Fibroblast of skin of left biceps (primary cell): ENCODE measurements around the gene EFEMP2.
A peak's percentile ranks its signal among the peaks of the same experiment; 100 is the strongest.

ENCODE experiments used
- DNase-seq, 2 experiments: peaks; one replicate each; pipeline ENCODE4 v3.0.0-alpha.2; 2013; ENCODE audit warnings: low read depth in 2 of 2

Gene EFEMP2

DNA sequence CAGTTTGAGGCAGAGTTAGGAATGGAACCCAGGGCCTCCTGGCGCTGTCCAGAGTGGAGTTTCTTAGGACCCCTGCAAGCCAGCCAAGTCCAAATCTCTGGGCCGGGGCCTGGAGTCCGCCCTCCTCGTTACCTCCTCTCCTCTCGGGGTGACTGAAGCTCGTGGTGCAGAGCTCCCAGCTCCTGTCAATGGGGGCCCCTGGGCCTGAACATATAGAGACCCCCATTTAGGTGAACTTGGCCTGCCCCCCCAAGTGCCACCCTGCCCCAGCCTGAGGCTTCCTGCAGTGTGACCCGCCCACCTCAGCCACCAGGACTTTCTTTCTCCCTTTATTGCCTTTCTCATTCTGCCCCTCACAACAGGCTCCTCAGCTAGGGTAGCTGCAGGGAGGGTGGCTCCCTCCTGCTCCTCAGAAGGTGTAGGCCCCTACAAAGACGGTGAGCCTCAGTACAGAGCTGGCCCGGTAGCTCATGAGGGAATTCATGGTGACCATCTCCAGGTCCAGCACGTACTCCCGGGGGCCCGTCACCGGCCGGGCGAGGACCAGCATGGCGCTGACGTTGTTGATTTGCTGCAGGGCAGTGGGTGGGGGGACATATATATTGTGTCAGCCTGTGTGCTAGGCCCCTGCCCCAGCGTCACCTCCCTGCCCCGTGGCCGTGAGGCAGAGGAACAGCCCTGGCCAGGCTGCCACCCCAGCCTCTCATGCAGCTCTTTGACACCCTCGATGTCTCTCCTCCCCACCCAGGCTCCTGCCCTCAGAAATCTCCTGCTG is 5.9 kb downstream of the EFEMP2 start:
- DNase-seq = no peak

DNA sequence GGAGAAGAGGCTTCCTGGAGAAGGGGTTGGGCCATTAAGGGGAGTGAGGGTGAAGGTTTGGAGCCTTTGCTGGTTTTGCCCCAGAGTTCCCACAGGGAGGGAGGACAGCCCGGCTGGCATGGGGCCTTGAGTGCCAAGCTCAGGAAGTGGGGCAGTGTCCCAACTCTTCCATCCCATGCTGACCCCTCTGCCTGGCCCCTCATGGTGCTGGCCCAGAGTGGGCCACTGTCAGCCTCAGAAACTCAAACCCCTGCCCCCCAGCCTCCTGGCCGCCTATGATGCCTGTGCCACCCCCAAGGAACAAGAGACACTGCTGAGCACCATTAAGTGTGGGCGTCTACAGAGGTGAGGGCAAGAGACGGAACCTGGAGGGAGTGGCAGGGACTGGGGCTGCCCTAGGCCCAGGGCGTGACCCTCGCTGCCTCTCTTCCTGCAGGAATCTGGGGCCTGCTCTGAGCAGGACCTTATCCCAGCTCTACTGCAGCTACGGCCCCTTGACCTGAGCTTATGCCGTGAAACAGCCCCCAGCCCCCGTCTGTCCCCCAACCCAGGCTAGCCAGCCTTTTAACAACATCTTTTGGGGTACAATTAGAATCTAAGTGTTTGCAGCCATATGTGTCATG is 6.9 kb downstream of the EFEMP2 start:
- DNase-seq = no peak

DNA sequence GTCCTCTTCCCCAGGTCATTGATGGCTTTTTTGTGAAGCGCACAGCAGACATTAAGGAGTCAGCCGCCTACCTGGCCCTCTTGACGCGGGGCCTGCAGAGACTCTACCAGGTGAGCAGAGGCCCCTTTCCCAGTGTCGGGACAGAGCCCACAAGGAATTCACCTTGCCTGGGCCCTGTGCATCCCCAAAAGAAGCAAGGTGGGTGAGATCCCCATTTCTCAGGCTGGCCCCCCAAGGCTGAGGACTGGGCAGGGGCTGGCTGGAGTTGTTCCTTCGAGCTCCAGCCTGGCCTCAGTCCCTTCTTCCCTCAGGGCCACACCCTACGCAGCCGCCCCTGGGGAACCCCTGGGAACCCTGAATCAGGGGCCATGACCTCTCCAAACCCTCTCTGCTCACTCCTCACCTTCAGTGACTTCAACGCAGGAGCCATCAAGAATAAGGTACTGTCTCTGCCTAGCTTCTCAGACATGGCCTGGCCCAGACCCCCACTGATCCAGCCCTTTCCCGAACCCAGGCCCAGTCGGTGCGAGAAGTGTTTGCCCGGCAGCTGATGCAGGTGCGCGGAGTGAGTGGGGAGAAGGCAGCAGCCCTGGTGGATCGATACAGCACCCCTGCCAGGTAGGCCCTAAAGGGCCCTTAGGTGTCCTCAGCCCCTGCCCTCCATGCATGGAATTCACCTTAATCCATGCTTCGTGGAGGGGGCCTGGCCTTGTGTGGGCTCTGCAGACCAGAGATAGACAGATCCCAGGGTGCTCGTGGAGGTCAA is 7.7 kb downstream of the EFEMP2 start:
- DNase-seq = no peak

DNA sequence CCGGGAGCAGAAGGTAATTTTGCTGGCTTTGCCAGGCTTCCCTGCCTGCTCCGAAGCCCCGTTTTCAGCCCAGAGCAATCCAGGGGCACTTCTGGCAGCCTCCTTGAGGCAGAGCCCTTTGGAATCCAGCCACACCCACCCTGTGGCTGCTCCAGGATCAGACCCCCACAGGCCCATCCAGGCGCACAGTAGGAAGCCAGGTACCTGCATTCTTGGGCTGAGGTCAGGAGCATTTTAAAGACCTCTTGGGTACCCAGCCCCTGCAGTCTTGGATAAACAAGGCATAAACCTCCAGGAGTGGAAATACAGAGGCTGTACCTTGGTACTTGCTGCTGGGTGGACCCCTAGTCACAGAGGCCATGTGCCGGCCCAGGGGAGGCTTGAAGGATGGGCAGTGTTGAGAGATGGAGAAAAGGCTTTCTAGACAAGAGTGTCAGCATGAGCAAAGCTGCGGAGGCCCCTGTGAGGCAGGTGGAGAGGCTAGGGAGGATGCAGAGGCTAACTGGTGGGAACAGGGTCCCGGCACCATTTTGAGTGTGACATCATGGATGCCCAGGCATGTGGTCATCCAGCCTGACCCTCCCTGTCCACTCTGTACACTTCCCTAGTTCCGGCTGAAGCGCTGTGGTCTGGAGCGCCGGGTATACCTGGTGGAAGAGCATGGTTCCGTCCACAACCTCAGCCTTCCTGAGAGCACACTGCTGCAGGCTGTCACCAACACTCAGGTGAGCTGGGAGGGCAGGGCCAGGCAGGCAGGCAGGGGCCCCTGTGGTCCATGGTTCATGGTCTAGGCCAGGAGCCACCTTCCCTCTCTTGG is 8.5 kb downstream of the EFEMP2 start:
- DNase-seq = no peak

DNA sequence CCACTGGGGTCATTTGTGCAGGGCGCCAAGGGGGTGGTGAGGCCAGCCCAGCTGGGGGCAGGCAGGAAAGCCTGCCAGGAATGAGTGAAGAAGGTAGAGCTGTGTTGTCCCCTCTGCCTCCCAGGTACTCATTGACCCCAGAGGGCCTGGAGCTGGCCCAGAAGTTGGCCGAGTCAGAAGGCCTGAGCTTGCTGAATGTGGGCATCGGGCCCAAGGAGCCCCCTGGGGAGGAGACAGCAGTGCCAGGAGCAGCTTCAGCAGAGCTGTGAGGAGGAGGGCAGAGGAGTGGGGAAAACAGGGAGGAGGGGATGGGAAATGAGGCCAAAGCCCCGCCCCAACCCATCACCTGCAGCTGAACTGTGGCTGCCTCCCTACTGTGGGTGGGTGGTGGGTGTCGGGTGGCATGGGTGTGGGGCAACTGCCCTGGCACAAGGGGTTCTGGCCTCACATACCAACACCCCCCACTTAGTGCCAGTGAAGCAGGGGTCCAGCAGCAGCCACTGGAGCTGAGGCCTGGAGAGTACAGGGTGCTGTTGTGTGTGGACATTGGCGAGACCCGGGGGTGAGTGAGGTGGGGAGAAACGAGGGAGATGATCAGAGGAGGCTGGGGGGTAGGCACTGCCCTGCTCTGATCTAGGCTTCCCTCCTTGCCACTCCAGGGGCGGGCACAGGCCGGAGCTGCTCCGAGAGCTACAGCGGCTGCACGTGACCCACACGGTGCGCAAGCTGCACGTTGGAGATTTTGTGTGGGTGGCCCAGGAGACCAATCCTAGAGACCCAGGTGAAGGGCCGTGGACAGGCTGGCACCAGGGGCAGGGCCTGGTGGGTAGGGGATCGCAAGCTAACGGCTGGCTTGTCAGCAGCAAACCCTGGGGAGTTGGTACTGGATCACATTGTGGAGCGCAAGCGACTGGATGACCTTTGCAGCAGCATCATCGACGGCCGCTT is 9.4 kb downstream of the EFEMP2 start:
- no peak for DNase-seq

DNA sequence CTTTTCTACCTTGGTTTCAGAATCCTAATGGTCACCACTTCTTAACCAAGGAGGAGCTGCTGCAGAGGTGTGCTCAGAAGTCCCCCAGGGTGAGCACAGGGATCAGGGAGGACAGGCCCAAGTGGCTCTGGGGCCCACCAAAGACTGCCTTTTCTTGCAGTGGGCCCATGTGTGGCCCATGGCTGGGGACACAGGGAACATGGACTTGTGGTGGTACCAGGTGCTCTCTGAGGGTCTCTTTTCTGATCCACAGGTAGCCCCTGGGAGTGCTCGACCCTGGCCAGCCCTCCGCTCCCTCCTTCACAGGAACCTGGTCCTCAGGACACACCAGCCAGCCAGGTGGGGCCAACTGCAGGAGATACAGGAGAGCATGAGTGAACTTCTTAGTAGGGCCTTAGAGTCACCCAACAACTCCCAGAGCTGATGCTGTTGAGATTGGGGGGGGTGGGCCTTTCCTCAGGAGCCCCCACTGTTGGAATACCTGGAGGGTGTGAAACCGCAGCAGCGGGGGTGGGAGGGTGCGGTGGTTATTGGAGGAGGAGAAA is 10.3 kb downstream of the EFEMP2 start:
- no peak for DNase-seq

DNA sequence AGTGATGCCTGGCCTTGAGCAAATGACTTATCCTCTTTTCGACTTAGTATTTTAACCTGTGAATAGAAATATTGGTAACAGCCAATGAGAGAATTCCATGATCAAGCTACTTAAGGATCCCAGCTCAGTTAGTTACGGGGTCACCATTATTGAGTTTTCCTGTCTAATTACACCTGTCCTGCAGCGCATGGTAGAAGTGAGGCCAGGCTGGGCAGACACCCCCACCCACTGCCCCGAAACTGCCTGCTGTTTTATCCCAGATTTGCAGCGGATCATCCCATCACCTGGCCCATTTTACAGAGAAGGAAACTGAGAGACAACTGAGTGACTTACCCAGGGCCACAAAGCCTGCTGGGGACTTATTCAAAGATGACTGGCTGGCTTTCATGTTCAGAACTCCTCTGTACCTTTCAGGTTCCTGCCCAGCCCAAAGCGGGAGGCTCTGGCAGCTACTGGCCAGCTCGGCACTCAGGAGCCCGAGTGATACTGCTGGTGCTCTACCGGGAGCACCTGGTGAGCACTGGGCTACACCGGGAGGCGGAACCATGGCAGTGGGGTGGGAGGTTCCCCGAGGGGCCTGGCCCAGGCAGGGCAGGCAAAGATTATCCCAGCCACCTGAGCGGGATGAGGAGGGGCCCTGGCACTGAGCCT is 10.9 kb downstream of the EFEMP2 start:
- no peak for DNase-seq

DNA sequence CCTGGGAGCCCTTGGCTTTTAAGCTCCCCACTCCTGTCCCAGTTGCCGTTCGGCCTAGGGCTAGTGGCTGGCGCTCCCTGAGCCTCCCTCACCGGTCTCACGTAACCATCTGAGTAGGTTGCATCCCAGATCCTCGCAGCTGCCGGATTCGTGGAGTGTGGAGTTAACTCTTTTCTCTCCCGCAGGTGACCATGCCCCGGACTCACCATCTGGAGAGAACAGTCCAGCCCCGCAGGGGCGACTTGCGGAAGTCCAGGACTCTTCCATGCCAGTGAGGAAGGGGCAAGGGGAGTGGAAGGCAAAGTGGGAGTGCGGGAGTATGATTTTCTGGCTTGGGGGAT is 11.5 kb downstream of the EFEMP2 start:
- no peak for DNase-seq

DNA sequence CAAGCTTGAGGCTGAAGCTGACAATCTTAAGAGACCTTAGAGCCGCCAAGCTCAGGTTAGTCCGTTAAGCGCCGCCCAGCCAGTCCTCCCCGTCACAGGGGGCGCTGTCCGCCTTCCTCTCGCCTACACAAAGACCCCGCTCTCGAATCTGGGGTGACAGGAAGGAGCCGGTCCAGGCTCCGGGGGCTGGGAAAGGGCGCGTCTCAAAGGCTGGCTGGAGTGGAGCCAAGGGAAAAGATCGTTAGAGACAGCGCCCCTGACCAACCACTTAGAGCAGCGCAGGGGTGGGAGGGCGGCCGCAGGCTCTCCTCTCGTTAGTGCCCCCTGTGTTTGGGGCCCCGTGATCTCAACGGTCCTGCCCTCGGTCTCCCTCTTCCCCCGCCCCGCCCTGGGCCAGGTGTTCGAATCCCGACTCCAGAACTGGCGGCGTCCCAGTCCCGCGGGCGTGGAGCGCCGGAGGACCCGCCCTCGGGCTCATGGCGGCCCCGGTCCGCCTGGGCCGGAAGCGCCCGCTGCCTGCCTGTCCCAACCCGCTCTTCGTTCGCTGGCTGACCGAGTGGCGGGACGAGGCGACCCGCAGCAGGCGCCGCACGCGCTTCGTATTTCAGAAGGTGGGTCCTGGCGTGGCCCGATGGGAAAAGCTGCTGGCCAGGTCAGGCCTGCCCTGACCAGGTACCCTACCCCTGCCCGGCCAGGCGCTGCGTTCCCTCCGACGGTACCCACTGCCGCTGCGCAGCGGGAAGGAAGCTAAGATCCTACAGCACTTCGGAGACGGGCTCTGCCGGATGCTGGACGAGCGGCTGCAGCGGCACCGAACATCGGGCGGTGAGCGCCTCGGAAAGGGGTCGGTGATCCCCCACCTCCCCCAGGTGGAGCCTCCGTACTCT is 12.1 kb downstream of the EFEMP2 start, which contains the start of gene MUS81:
MUS81 (plus strand) TSS at position 156 of the 887 bp plus-strand sequence; CDS start at position 477, 321 bp downstream.
- peak; percentile 96 to 97 for DNase-seq

DNA sequence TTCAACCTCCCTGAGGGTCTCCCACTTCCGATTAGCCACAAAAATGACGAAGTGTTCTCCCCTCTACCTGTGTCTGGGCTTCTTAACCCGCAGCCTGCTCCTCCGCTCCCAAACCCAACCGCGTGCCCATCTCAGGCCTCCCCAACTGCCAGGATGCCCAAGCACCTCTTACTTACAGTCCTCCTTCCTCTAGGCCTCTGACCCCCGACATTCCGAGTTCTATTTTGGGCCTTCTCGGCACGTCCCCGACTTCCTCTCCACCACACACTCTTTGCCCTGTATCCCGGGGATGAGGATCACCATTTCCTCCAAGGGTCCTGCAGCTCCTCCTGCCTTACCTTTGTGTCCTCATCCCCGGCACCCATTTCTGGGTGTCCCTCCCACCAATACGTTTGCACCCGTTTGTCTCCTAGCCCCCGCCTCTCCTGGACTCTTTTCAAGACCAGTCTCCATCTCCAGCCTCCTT is 12.8 kb downstream of the EFEMP2 start:
- DNase-seq = no peak

DNA sequence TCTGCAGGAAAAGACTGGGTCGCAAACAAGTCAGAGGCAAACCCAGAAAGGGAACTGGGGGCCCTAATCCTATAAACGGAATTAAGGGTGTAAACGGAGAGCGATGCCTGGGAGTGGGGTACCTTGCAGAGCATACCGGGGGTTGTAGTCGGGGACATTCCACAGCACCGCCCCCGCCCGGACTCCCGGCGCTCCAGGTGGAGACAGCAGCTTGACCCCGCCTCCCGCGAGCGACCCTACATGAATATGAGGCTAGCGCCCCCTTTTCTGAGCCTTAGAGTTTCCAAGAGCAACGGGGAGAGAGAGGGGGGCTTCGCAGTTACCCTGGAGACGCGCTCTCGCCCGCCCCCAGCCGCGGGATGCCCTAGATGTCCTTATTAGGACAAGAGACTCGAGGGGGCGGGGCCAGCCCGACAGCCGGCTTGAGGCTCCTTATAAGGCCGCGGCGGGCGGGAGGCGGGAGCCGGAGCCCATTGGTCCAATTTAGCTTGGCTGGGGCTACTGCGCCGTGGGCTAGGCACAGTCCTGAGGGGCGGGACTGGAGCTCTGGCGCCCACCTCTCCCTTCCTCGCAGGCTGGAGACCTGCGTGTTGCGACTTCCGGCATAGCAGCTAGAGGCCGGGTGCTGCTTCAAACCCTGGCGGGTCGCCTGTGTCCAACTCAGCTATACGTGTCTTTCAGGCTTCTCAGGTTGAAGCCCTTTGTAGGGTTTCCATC is 13.3 kb downstream of the EFEMP2 start:
- DNase-seq = peak; percentile 99

DNA sequence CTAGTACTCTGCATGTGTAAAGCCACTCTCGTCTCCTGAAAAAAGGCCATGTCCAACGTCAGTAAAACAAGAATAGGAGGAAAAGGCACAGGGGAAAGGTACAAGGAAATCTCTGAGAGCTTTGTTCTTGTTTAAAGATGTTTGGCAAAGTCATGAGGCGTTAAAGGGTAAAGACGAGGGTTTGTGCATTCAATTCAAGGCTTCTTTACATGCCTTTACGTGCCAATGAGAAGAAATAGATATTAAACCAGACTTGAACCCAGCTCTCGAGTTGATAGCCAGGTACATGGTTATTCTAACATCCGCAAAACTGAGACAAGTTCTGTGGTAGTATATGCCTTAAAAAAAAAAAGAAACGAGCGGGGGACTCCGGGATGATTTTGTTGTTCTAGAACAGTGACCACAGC is 13.9 kb downstream of the EFEMP2 start:
- no peak for DNase-seq

DNA sequence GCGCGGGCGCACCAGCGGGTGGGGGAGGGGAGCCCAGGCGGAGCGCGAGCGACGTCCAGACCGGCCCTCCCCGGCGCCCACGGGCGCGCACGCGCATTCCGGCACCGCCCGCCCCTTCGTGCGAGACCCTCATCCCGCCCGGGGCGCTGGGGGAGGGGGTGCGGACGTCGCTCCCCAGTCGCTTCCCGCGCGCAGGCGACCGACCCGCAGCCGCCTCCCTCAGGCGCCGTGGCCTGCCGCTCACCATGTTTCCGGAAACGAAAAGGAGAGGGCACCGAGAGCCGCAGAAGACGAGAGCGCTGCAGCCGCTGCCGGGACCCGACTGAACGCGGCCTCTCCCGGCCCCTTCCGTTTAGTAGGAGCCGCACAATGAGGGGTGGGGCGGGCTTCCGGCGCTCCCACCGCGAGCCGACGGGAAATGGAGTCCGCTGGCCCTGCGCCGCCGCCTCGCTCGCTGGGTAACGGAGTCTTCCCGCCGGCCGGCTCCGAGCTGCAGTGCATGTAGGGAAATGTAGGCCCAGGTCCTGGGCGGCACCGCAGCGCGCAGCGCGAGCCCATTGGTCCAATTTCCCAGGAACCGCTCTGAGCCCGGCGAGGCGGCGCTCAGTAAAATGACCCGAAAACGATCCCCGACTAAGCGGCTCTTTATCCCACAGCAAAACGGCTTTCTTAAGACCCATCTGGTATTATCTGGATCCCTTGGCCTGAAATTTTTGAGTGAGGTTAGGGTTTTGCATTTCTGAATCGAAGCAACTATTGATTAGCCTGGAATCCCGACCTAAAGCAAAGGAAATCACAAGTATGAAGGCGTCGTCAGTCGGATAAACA is 14.5 kb downstream of the EFEMP2 start, which contains the start of gene CFL1:
CFL1 (minus strand) TSS at position 328 of the 828 bp plus-strand sequence; CDS start at position 247, 81 bp downstream.
- peak; percentile 95 to 96 for DNase-seq

DNA sequence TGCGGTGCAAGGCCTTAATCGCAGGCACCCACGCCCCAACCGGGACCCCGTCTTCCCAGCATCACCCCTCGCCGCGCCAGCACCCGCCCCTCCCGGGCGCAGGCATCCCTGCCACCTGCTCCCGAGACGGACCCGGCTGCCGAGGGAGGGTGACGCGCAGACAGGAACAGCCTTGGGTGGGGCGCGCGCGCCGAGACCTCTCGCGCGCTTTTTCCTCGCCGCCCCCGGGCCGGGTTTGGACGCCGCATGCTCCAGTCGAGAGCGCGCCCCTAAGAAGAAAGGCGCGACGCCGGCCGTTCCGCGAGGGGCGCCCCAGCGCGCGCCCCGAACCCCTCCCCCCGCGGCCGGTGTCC is 15.1 kb downstream of the EFEMP2 start:
- no peak for DNase-seq

DNA sequence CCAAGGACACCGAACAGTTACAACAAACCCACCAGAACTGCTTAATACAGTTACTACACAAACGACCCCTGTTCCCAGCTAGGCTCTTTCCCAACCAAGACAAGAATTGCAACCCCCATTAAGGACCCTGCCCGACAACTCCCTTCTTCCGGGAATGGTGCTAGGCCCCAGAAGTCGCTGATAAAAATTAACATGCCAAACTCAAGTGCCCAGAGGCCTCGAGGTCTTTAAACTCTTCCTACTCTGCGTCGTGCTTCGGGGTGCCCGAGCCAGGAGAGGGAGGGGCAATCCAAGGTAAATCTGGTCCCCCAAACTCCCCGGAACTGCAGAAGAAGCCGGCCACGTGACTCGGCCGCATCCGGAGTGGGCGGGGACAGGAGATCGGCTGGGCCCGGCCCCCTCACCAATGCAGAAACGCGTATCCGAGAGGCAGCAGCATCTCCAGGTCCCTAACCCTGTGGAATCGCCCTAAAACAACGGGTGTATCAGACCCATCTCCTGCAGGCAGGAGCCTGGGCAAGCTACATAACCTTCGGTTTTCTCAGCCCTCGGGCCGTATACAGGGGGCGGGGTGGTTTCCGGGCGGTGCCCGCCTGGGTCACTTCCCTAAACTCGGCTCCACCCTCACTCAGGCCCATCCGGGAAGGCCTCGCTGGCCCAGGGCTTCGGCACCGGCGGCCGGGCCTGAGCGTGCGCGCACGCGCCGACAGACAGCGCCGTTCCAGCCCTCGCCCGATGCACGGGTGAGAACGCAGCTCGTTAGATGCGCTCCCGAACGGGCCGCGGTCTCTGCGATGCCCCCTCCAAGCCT is 15.7 kb downstream of the EFEMP2 start:
- DNase-seq = no peak

DNA sequence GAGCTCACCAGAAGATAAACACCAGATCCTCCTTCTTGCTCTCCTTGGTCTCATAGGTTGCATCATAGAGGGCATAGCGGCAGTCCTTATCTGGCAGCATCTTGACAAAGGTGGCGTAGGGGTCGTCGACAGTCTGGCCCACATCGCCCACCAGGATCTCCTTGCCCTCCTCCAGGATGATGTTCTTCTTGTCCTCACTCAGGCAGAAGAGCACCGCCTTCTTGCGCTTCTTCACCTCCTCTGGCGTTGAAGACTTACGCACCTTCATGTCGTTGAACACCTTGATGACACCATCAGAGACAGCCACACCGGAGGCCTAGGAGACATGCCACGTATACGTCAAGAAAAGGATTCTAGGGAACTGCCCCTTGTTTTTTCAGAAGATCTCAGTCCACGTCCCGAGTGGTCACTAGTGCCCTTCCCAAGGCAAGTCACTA is 16.7 kb downstream of the EFEMP2 start:
- DNase-seq = no peak
